ENCODE data around the gene KIF13A.

DNA sequence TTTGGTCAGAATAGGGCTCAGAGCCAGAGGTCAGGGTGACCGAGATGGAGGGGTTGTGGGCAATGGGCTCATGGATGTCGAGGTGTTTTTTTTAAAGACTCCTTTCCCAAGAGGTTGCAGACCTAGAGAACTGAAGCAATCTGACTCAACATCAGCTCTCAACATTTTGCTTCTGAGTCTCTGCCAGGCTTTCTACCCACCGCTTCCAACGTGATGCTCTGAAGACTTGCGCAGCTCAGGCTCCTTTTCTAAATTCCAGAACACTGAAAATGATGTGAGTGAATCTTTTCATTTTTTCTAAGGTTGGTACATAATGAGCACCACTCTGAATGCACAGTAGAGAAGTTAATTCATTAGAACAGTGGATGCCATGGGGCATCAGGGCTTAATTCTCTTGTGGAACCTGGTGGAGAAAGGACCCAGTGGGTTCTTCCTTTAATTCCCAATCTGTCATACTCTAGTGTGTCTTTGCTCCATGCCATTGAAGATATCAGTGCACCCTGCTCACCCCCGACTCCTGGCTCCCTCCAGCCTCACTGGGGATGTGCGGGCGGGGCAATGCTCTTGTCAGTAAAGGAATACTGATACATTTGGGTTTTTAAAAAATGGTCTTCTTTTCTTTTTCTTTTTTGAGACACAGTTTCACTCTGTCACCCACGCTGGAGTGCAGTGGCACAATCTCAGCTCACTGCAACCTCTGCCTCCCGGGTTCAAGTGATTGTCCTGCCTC lies 17.0 kb upstream of the KIF13A start:
- TF ChIP-seq TCF7L2 (IDR thresholded peaks at IDR 0.05; ENCODE audit: low read depth, low read length) (no peak), POLR2AphosphoS5 (IDR thresholded peaks at IDR 0.05; ENCODE audit: low read depth, low read length) (no peak), SIN3A (IDR thresholded peaks at IDR 0.05; ENCODE audit: borderline replicate concordance, insufficient read depth, low read depth, low read length) (no peak)
- TF ChIP-seq, protein P1, sequence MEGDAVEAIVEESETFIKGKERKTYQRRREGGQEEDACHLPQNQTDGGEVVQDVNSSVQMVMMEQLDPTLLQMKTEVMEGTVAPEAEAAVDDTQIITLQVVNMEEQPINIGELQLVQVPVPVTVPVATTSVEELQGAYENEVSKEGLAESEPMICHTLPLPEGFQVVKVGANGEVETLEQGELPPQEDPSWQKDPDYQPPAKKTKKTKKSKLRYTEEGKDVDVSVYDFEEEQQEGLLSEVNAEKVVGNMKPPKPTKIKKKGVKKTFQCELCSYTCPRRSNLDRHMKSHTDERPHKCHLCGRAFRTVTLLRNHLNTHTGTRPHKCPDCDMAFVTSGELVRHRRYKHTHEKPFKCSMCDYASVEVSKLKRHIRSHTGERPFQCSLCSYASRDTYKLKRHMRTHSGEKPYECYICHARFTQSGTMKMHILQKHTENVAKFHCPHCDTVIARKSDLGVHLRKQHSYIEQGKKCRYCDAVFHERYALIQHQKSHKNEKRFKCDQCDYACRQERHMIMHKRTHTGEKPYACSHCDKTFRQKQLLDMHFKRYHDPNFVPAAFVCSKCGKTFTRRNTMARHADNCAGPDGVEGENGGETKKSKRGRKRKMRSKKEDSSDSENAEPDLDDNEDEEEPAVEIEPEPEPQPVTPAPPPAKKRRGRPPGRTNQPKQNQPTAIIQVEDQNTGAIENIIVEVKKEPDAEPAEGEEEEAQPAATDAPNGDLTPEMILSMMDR (IDR thresholded peaks at IDR 0.05) = no peak

Data from Panc1 (cell line).